PC-9 (cell line): ENCODE data around the gene RHEB. TPM values are rescaled to one million over a fixed set of nuclear protein-coding genes. Genes with fewer than 3 reads are reported as not detected.

ENCODE experiments used
- BruUV-seq: library from RNA; stranded (reverse); fragments of 400-500 nt; replicated peaks from 2 replicates; lab custom pipeline; 2021; lab: Mats Ljungman, UMichigan
- CTCF ChIA-PET: fragments of 300-600 bp; sonication (Branson Sonifier 250); formaldehyde crosslinking; loops from one replicate; lab custom pipeline; 2022; ENCODE audit warnings: antibody characterized with exemption; lab: Charles Lee
- POLR2A ChIA-PET: fragments of 300-600 bp; sonication (Branson Sonifier 250); formaldehyde crosslinking; loops from one replicate; lab custom pipeline; 2022; ENCODE audit warnings: antibody characterized with exemption; ENCODE audit not compliant: unreplicated experiment; lab: Charles Lee
- DNase-seq, 2 experiments: peaks; one replicate each; pipeline versions ENCODE4 v3.0.0 to v3.0.0-alpha.2; 2015 to 2022; ENCODE audit warnings: mixed read lengths in 1 of 2
- H2AFZ ChIP-seq: fragments of 200-600 bp; sonication (generic); 2 replicates; pipeline ENCODE4 v1.8.1; 2017; ENCODE audit warnings: antibody characterized with exemption
- H3F3A ChIP-seq: fragments of 200-600 bp; sonication (generic); 2 replicates; pipeline ENCODE4 v1.8.1; 2017; ENCODE audit warnings: antibody characterized with exemption, mild to moderate bottlenecking, low read depth; ENCODE audit not compliant: insufficient read depth
- H3K27ac ChIP-seq: fragments of 200-600 bp; sonication (generic); 2 replicates; pipeline ENCODE4 v1.6.1; 2016; ENCODE audit warnings: mixed run types
- H3K27me3 ChIP-seq: fragments of 200-600 bp; sonication (generic); 2 replicates; pipeline ENCODE4 v1.6.1; 2016; ENCODE audit warnings: low read depth, mixed run types; ENCODE audit not compliant: insufficient read depth
- H3K36me3 ChIP-seq: fragments of 200-600 bp; sonication (generic); 2 replicates; pipeline ENCODE4 v1.6.1; 2016; ENCODE audit warnings: low read depth, mixed run types
- H3K4me1 ChIP-seq: fragments of 200-600 bp; sonication (generic); replicated peaks from 2 replicates; pipeline ENCODE4 v1.6.1; 2016; ENCODE audit warnings: mixed run types; ENCODE audit not compliant: insufficient read depth
- H3K4me2 ChIP-seq: fragments of 200-600 bp; sonication (generic); 2 replicates; pipeline ENCODE4 v1.6.1; 2017; ENCODE audit warnings: mixed run types
- H3K4me3 ChIP-seq: fragments of 200-600 bp; sonication (generic); 2 replicates; pipeline ENCODE4 v1.6.1; 2016; ENCODE audit warnings: mixed run types
- H3K79me2 ChIP-seq: fragments of 200-600 bp; sonication (generic); 2 replicates; pipeline ENCODE4 v1.6.1; 2017; ENCODE audit warnings: low read depth, mixed run types
- H3K9me2 ChIP-seq: fragments of 200-600 bp; sonication (generic); 2 replicates; pipeline ENCODE4 v1.8.1; 2017; ENCODE audit warnings: mild to moderate bottlenecking; ENCODE audit not compliant: insufficient read depth
- H3K9me3 ChIP-seq: fragments of 200-600 bp; sonication (generic); 2 replicates; pipeline ENCODE4 v1.8.1; 2016; ENCODE audit warnings: low read depth; ENCODE audit not compliant: insufficient read depth
- H4K20me1 ChIP-seq: fragments of 200-600 bp; sonication (generic); 2 replicates; pipeline ENCODE4 v1.8.1; 2017; ENCODE audit not compliant: insufficient read depth
- CTCF ChIP-seq: fragments of 200-600 bp; sonication (generic); conservative IDR thresholded peaks from 2 replicates; pipeline ENCODE4 v1.6.1; 2017; ENCODE audit warnings: mixed run types, antibody characterized with exemption, mild to moderate bottlenecking, moderate library complexity
- EZH2 ChIP-seq: fragments of 200-600 bp; sonication (generic); IDR thresholded peaks from 2 replicates; pipeline ENCODE4 v1.8.0; 2017; ENCODE audit warnings: antibody characterized with exemption, low read depth
- intact Hi-C: fragments of 100-400 bp; cut with micrococcal nuclease; formaldehyde crosslinking; loops from one replicate; pipeline ENCODE4 v1.10.0; 2022; ENCODE audit not compliant: unreplicated experiment
- total RNA-seq: library from RNA; stranded (reverse); gene quantifications from 2 replicates; pipeline ENCODE4 v1.2.3, GENCODE V29; 2021

RHEB gene
- total RNA-seq, 1 experiment from 2014 or later, result 202 TPM

- ChIA-PET POLR2A (no interaction called here), CTCF (no interaction called here)
- Histone ChIP-seq H3K4me1 (peaks cover 67% of the 10 kb centered on the region), H3K27me3 (no peaks in the 10 kb centered on the region), H3K27ac (peak overlapping the region; percentile 86), H2AFZ (no peak overlapping the region), H3K9me2 (no peaks in the 10 kb centered on the region), H3K4me3 (no peak overlapping the region), H3F3A (peaks cover 84% of the 10 kb centered on the region), H4K20me1 (peaks cover 45% of the 10 kb centered on the region), H3K4me2 (0 out of 2 replicates have a peak overlapping the region, but pooled peaks have one; percentile 18), H3K9me3 (no peaks in the 10 kb centered on the region), H3K79me2 (peaks cover 99% of the 10 kb centered on the region), H3K36me3 (peaks cover 24% of the 10 kb centered on the region)
- no TSS peak for BruUV-seq
- TF ChIP-seq CTCF, result no peak
- TF ChIP-seq EZH2, result no peak
- intact Hi-C loops, result loop anchor here (5.0 kb wide), 2 partner anchors 139 to 194 kb away; no protein-coding TSS in a partner anchor
- no peak for DNase-seq
Measured at GRCh38 chr7:151493083-151493482, 26.6 kb downstream of the RHEB start.

DNA sequence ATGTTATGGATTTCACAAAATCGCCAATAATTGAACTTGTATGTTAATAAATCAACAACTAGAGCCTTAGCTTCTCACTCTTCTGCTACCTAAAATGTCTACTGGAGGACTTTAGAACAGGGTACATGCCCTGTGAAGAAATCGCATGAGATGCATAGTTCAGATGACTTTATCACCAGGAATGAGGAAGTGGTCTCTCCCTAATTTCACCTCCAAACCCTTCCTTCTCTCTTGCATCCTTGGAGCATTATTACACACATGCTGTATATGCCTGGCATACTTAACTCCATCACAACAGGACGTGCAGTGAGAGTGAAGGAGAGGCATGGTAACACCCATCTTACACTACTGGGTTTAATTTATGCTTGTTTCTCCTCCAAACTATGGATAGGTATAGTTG is 27.8 kb downstream of the RHEB start:
- no peaks in the 10 kb centered on the region for H3K27me3 ChIP-seq
- peak overlapping the region; percentile 86 for H3K27ac ChIP-seq

DNA sequence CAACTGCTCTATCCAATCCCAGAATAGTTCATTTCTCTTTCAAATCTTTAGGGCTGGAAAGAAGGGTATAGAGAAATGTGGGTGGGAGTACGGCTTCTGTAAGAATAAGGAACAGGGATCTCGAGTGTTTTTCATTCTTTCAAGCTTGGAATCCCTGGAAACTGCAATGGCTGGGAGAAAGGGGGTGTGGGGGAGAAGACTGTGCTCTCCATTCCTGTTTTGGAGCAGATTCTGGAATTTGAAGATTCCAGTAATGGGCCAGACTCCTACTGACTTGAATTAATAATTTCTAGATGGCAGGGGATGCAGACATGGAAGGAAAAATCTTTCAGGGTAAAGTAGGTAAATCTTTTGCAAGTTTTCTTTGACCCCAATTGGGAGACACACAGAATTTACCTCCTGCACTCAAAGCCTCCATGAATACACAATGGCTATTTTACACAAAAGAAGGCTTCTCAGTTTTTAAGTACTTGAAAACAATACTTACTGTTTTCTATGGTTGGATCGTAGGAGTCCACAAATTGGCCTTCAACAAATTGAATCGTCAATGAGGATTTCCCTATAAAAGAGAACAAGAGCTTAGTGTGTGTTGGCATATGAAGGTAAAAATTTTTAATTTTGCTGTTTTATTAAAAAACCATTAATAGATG is 29.1 kb downstream of the RHEB start:
- no peaks in the 10 kb centered on the region for H3K9me2 ChIP-seq
- peaks cover 99% of the 10 kb centered on the region for H3K79me2 ChIP-seq
- BruUV-seq, result TSS peak; percentile 11
- no peak for DNase-seq
- H3F3A ChIP-seq, result peaks cover 87% of the 10 kb centered on the region
- H3K4me3 ChIP-seq, result no peak overlapping the region
- intact Hi-C loops, result loop anchor here (5.0 kb wide), 2 partner anchors 142 to 197 kb away; no protein-coding TSS in a partner anchor
- ChIA-PET CTCF (no interaction called here), POLR2A (interaction anchor here (0.7 kb wide), 1 partner anchor 669 kb away, joined by 11 read pairs; no protein-coding TSS in a partner anchor)
- H3K4me2 ChIP-seq, result peak overlapping the region; percentile 61; the same call in 1 of the 2 replicates
- H3K27me3 ChIP-seq, result no peaks in the 10 kb centered on the region
- H3K9me3 ChIP-seq, result no peaks in the 10 kb centered on the region
- peaks cover 65% of the 10 kb centered on the region for H3K4me1 ChIP-seq
- no peak overlapping the region for H2AFZ ChIP-seq
- peaks cover 48% of the 10 kb centered on the region for H3K36me3 ChIP-seq
- TF ChIP-seq EZH2 (no peak), CTCF (no peak)
- H4K20me1 ChIP-seq, result peaks cover 21% of the 10 kb centered on the region
- H3K27ac ChIP-seq, result peak overlapping the region; percentile 86

More for the DNA sequence above, 27.8 kb downstream of the RHEB start:
- peaks cover 89% of the 10 kb centered on the region for H3F3A ChIP-seq
- no TSS peak for BruUV-seq
- H3K9me3 ChIP-seq, result no peaks in the 10 kb centered on the region
- H3K4me1 ChIP-seq, result peaks cover 65% of the 10 kb centered on the region
- H3K4me3 ChIP-seq, result no peak overlapping the region; the same call in 1 of the 2 replicates
- peak; percentile 58 to 99 for DNase-seq
- TF ChIP-seq CTCF, result no peak
- TF ChIP-seq EZH2, result no peak
- H3K9me2 ChIP-seq, result no peaks in the 10 kb centered on the region
- ChIA-PET POLR2A (interaction anchor here (0.6 kb wide), 1 partner anchor 43 kb away, joined by 3 read pairs; no protein-coding TSS in a partner anchor), CTCF (interaction anchor here (0.6 kb wide), 1 partner anchor 322 kb away, joined by 3 read pairs; no protein-coding TSS in a partner anchor)
- H3K36me3 ChIP-seq, result peaks cover 35% of the 10 kb centered on the region
- H3K79me2 ChIP-seq, result peaks cover 99% of the 10 kb centered on the region
- intact Hi-C loops, result loop anchor here (1.0 to 5.0 kb wide), 3 partner anchors 140 to 262 kb away; no protein-coding TSS in a partner anchor
- peaks cover 32% of the 10 kb centered on the region for H4K20me1 ChIP-seq
- peak overlapping the region; percentile 61 for H3K4me2 ChIP-seq
- no peak overlapping the region for H2AFZ ChIP-seq
